Hepatic stellate cell (primary cell): ENCODE data around the gene TRAF1.

Source experiments
- DNase-seq: peaks from one replicate; pipeline ENCODE4 v3.0.0; 2011; ENCODE audit warnings: low spot score

TRAF1 gene

DNA sequence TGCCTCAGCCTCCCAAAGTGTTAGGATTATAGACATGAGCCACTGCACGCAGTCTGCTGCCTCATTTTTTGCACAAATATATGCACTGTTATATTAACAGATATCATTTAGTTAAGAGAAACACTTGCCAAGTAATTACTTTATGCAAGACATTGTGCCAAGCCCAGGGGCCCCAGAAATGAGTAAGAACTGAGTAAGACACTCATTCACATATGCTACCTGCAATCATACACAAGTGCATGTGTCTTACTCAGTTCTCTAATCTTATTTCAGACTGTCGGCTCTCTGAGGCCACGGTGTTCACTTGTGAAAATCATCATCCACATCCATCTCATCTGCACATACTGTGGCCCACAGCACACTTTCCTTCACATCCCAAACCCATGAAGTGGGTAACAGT, 16.0 kb downstream of the TRAF1 start:
- no peak for DNase-seq

DNA sequence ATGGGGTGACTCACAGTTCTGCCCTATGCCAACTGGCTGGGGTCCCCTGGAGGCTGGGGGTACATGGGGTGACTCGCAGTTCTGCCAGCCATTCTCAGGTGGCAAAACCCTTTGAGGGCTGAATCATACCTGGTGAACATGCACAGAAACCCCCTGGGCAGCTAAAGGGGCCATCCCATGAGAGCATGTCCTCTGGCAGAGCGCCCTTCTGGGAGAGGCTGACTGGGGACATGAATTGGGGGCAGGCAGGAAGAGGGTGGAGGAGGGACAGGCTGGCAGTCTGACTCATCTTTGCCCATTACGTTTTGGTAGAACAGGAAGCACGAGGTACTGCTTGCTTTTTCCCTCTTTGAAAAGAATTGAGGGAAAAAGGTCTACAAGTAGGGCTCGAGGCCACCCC, 16.7 kb downstream of the TRAF1 start:
- no peak for DNase-seq

DNA sequence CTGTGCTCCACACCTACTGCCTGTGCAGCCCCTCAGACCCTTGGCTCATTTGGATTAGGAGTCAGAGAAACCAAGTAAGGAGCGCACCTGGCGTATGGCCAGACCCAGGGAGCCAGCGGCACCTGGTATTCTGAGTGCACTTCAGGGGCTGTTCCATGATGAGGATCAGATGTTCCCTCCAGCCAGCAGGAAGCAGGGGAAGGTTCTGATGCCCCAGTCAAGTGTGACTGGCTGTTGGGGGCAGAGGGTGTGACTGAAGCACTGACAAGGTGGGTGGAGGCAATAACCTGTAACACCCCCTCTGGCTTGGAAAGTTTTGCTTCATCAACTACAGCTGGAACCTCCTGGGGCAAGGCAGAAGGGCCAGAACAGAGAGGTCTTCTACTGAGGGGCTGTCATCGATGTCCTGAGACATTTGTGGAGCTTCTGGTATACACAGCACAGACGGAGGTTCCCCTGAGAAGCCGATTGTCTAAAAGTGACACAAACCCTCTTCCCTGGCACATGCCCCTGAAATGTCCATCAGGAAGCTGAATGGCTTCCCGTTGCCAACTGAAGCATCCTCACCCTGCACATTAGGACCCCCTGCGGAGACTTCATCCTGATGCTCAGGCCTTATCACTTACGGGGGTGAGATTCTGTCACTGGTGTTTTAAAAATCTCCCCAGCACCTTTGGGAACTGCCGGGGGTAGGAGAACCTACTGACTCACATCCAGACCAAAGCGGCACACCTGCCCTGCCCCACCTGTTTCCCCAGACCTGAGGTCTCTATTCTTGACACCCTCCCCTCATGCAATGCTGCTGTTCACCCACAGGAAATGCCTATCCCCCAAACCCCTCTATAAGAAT, 21.1 kb downstream of the TRAF1 start:
- DNase-seq, result no peak

DNA sequence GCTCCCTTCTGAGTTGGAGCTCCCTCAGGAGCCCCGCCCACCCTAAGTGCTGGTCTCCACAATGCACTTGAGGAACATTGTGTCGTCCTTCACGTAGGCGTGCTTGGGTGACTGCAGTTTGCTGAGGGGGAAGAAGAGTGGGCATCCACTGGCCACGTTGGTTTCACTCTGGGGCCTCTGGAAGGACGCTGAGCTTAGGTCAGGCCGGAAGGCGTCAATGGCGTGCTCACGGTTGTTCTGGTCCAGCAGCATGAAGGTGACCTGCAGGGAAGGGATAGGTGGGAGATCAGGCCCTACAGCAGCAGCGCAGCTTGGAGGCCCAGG, 21.7 kb downstream of the TRAF1 start:
- DNase-seq, result no peak

DNA sequence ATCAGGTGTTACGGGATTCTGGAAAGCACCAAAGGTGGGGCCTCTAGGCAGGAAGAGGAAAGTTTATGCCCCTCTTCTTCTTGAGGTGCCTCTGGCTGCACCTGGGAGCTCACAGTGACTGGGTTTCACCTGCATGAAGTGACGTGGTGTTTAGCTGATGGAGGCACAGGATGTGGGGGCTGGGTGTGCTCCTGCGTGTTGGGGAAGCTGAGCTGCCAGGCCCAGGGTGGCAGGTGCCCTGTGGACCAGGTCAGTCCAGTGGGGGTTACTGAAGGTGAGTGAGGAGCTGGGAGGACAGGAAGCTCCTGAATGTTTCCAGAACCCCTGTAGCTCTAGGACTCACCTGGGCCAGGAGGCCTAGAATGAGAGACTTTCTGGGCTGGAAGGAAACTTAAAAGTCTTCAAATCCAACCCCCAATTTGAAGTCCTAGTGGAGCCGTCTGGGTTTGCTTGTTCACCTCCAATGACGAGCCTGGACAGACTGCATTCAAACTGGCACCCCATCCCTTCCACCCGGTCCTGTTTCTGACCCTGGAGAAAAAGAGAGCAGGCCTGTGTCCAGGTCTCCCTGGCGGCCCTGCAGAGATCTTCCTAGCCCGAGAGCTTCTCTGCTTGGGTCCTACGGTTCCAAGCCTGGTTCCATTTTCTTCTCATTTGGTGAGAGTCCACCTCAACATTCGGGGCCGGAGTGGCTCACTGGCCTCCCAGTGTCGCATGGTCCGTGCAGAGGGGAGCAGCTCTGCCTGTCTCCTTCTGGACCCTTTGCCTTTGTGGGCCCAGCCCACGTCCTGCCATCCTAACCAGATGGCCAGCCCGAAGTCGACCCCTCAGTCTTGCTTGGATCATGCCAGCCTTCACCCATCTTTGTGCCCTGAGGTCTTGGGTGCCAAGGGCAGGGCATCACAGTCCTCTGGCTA, 22.3 kb downstream of the TRAF1 start:
- no peak for DNase-seq

DNA sequence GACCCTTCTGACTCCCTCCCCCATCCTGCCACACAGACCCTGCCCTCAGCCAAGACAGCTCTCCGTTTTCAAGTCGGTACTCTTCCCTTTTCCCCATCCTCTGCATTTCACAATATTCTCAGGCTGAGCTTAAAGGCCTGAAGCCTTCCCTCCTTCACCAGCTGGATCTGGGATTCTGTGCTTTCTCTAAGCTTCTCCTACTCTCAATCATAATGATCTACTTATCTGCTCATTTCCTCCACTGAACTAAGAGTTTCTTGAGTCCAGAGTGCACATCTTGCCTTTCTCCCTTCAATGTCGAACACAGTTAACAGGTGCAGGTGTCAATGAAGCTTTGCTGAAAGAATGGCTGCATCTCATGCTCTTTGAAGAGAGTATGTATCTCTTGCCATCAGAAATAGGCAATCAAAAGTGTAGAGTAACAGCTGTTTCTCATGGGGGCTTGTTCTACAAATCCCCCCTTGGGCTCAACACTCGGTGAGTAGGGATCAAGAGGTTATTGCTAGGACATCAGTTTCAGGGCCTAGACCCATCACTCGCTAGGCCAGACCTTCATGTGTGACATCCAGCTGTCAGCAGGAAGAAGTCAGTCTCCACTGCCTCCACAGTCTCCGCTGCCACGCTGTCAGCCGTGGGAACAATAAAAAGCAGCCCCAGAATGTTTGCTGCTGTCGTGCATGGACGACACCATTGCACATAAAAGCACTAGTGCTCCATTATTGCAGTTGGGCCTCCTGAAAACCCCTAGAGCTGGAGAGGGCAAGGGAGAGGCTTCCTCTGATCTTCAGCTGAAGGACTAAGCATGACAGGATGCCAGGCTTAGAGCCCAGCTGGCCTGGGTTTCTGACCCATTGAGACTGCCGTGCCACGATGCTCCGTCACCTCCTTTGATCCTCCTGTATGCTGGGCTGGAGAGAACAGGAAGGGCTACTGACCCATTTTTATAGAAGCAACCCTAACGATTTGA, 23.7 kb downstream of the TRAF1 start:
- DNase-seq, result no peak

DNA sequence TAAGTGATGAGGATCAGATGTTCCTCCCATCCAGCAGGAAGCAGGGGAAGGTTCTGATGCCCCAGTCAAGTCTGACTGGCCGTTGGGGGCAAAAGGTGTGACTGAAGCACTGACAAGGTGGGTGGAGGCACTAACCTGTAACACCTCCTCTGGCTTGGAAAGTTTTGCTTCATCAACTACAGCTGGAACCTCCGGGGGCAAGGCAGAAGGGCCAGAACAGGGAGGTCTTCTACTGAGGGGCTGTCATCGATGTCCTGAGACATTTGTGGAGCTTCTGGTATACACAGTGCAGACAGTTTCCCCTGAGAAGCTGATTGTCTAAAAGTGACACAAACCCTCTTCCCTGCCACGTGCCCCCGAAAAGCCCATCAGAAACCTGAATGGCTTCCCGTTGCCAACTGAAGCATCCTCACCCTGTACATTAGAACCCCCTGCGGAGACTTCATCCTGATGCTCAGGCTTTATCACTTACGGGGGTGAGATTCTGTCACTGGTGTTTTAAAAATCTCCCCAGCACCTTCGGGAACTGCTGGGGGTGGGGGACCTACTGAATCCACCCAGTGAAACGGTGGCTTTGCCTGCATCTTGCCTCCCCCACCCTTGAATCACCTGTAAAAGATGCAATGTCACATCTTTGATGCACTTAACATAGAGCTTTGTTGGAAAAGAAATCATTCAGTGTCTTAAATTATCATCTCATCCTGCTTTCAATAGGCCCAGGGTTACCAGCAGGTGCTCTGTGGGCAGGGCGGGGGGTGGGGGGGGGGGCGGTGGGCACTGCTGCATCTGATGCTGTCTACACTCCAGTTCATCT, 24.6 kb downstream of the TRAF1 start:
- DNase-seq, result no peak

DNA sequence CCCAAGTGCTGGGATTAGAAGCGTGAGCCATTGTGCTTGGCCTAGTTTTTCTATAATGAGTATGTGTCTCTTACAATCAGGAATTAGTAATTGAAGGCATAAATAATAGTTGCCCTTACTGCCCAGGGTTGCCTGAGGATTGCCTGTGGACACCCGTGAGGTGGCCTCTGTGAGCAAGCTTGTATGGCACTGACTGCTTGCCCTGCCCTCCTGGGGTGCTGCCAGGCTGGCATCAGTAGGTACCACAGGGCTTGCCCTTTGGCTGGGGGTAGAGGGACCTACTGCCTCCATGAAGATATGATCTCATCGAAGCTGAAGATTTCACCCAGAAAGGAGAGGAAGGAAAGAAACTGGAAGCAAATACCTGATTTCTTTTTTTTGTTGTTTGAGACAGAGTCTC, 25.8 kb downstream of the TRAF1 start:
- no peak for DNase-seq

DNA sequence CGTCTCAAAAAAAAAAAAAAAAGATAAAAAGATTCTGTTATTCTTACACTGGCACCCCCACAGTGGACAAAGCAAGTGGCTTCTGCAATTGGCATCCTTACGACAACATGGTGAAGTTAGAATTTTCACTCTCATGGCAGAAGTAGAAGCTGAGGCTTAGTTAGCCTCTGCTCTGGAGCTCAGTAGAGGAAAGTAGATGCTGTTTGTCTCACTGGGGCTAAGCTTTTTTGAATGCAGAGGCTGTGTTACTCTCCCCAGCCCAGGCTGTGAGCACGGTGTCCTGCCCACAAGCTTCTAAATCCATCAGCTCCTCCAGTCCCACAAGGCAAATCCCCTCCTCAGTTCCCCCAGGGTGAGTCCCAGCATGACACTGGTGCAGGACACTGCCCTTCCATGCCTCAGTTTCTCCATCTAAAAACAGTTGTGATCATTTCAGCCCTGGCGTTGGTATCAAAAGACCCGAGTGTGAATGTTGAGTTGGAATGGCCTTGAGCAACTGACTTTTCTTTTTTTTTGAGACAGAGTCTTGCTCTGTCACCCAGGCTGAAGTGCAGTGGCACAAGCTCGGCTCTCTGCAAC, 27.0 kb downstream of the TRAF1 start:
- no peak for DNase-seq

DNA sequence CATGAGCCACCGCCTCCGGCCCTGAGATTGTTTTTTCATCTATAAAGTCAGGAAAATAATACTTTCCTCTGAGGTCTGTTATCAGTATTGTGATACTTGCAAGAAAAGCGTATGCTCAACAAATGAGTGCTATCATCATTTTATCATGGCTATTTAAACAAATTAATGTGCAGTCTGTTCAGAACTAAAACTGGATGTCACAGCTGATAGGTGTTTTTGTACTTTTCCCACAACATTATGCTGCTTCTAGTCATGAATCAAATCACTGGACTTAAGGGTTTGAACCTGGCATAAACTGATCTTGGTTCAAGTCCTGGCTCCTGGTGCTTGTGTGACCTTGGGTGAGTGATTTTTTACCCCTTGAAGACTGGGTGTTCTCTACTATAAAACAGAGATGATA, 28.2 kb downstream of the TRAF1 start:
- DNase-seq, result no peak

DNA sequence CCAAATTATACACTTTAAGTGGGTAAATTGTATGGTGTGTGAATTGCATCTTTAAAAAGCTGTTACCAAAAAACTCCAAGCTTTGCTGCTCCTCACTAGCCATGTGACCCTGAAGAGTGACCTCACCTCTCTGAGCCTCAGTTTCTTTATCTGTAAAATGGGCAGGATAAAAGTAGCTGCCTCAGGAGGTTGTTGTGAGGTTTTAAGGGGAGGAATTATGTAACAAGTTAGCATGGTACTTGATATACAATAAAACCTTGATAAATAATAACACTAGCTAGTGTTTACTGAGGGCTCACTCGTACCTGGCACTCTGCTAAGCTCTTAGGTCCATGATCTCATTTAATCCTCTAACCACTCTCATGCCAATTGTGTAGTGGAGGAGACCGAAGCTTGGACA, 30.6 kb downstream of the TRAF1 start:
- DNase-seq, result no peak

DNA sequence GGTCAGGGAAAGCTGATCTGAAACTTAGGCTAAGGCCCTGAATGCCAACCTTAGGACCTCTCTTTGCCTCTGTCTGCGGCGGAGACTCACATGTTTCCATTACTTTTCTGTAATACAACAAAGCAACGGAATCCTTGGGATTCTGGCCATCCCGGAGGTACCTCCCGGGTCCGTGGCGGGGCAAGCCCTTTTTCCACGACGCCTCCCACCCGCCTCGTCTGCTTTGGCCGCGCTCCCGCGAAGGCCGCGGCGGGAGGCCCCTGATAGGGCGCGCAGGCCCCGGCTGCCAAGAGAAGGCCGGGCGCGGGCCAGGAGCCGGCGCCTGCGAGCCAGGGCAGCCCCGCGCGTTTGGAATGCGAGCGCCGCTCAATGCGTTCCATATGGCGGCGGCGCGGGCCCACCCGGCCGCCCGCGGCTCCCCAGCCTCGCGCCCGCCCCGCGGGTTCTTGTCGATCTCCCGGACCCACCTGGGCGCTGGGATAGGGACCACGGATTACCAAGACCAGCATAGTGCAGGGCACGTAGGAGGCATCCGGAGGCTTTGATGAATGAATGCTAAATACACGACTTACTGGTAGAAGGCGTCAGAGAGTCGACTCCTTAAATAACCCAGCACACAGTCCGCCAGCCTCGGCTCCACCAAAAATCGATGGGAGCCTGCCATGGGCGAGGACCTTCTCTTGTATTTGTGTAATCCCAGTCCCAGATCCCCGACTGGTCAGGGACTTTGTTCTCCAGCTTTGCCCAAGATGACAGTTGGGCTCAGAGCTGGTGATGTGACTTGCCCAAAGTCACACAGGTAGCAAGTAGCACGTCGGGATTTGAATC, 32.1 kb downstream of the TRAF1 start:
- DNase-seq, result peak; percentile 37

DNA sequence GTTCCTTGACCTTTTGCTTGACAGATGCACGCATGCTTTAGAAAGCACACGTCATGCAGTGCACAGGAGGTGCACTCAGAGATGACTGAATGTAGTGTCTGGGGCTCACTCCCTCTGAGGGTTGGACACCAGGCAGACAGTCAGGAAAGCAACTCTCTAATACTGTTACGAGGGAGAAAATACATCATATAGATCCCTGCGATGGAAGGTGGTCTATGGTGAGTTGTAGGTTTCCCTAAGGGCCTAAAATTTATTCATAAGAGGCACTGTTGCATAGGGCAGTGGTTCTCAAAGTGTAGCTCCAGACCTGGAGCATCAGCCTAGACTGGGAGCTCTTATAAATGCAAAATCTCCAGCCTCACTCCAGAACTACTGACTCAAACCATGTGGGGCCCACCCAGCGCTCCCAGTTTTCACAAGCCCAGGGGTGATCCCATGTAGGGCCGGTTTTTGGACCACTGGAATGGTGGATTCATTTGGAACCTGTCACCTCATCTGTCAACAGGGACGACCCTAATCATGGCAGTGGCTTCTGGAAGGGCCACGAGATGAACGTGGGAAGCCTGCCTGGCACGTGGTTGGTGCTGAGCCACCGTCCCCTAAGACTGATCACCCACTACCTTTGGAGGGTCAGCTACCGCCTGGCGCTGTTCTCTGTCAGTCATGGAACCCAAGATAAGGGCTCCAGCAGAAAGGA, 32.8 kb downstream of the TRAF1 start:
- DNase-seq, result no peak

DNA sequence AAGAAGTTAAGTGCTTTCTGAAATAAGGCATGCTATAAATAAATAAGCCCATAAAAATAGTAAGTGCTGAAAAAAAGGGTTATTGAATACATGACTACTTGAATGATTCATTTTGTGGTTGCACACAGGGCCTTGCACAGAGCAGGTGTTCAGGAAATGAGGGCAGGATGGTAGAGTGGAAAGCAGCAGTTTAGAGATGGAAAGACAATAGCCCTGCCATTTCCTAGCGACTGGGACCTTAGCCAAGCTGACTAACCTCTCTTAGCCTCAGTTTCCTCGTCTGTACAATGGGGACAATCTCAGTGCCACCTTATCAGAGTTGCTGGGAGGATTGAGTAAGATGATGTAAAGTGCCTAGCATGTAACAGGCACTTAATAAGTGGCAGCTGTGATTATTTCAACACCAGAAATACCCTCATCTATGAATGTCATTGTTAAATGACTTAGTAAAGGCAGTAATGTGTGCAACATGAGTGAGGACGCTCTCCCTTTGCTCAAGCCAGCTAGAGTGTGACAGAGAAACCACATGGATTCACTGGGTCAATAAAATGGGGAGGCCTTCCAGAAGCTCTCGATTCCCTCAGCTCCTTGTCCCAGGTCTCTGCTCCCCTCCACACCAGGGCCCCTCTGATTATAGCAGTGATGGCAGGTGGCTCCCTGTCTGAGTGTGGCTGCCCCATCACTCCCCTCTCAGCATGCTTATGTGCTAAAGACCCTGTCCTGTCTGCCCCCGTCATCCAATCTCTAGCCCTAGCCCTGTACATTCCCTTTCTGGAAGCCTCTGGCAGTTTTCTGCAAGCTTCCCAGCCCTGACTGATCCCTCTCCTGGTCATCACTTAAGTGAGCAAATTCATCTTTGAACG, 33.6 kb downstream of the TRAF1 start:
- peak; percentile 68 for DNase-seq

DNA sequence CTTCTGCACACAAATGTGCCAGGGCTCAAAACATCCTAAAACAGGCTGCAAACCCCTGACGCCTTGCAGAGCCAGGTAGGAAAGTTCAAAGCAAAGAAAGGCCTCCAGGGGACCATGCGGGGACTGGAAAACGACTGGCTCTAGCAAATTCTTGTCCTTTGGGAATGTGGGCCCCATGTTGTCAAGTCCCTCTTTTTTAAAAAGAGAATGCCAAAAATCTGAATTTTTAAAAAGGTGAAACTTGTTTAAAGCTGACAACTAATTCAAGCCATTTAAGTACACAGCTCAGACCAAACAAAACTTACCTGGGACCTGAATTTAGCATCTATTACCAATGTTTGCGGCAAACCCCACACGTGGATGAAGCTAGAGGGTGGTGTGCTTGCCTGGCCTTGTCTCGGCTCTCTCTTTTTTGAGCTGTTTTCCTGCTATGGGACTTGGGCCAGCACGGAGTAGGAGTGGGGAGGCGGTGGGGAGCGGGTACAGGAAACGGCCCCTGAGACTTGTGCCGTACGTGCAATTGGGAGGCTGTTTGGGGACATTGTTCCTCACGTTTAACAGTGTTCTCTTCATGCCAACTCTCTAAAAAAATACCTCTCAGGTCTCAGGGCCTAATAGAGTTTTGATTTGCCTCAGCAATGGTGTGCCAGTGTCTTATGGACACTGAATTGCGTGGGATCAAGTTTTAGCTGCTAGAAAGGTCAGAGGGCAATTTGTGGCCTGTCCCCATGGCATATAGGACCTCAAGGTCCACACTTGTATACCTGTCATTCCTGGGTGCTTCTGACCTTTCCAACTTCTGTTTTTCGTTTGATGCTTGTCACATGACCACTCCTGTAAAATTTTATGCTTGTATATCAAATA, 34.5 kb downstream of the TRAF1 start:
- DNase-seq, result no peak

DNA sequence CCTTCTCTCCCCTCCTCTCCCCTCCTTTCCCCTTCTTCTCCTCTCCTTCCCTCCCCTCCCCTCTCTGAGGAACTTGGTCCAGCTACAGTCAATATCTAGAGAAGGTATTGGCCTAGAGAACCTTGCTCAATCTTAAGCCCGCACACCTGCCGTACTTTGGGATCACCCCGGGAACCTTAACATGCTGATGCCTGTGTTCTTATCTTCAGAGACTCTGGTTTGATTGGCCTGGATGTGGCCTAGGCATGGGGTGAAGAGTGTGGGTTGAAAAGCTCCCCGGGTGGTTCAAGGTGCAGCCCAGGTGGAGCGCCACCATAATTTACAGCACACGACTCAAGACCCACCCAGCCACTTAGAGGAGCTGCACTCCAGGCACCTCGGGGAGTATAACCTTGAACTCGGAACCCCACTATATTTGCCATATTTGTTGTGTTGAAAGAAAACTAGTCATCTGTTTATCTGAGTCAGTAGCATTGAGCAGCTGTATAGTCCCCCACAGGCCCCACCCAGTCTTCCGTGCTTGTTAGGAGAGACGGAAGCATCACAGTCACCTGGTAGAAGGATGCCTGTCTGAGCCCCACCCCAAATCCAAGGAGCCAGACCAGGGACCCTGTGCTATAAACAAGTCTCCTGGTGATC, 35.2 kb downstream of the TRAF1 start:
- no peak for DNase-seq
